ENCODE measurements around the gene ZPBP2.
"Not testable (repeated sequence)": the region's sequence is repeated elsewhere in the genome, so short reads cannot be mapped to it uniquely, and the experiment has no call there.

ZPBP2 gene

DNA sequence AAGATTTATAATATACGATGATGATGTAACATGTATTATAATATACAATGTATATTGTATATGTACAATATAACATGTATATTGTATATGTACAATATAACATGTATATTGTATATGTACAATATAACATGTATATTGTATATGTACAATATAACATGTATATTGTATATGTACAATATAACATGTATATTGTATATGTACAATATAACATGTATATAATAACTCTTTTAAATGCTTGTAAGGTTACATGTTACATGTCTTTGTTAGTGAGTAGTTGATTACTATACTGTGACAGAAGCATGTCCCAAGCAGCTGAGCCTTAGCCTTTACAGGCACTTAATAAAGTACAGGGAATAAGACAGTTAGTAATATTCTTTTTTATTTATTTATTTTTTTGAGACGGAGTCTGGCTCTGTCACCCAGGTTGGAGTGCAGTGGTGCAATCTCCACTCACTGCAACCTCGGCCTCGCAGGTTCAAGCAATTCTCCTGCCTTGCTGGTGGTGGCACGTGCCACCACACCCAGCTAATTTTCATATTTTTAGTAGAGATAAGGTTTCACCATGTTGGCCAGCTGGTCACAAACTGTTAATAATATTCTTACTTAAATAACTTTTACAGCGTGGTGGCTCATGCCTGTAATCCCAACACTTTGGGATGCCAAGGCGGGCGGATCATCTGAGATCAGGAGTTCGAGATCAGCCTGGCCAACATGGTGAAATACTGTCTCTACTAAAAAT lies 11.9 kb upstream of the ZPBP2 start:
- DNase-seq (ENCODE audit: low read depth): not testable (repeated sequence)

DNA sequence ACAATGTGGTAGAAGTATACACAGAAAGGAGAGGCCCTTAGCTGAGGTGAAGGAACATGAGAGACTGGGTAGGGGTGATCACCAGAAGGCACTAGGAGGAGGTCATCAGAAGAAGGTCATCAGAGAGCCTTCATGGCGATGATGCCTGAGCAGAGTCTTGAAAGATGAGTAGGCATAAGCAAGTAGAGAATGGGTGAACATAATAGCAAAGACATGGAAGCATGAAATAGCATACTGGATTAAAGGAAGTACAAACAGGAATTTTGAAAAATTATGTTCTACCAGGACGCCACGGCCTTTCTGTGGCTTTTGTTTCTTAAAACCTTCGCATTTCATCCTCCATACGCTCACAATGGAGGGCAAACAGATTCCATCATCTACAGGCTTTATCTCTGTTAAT lies 6.8 kb upstream of the ZPBP2 start:
- DNase-seq (ENCODE audit: low read depth): no peak

DNA sequence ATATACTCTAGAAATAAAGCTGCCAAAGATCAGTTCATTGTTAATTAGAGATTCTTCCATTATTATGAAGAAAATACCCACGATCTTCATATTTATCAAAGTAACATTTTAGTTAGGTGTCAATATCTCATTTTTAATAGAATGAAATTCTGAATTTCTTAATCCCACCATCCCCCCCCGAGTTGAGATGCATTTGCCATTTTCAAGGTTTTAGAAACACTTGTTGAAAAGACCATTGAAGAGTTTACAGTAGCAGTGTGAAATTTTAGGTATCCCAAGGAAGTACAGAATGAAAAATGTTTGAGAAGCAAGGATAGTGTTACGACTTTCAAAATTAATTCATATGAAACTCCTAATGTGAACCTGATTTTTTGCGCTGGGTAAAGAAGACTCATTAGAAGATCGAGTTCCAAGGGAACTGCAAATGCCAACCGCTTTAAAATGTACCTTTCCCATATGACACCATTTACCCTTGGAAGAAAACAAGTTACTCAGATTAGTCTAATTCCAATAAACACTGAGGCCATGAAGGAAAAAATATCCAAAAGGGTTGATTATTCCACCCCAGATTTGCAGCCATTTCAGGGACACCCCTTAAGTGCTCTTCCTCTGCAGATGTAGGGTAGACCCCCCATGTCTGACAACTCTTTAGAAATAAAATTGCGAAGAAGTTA lies 4.6 kb upstream of the ZPBP2 start:
- no peak for DNase-seq (ENCODE audit: low read depth)

DNA sequence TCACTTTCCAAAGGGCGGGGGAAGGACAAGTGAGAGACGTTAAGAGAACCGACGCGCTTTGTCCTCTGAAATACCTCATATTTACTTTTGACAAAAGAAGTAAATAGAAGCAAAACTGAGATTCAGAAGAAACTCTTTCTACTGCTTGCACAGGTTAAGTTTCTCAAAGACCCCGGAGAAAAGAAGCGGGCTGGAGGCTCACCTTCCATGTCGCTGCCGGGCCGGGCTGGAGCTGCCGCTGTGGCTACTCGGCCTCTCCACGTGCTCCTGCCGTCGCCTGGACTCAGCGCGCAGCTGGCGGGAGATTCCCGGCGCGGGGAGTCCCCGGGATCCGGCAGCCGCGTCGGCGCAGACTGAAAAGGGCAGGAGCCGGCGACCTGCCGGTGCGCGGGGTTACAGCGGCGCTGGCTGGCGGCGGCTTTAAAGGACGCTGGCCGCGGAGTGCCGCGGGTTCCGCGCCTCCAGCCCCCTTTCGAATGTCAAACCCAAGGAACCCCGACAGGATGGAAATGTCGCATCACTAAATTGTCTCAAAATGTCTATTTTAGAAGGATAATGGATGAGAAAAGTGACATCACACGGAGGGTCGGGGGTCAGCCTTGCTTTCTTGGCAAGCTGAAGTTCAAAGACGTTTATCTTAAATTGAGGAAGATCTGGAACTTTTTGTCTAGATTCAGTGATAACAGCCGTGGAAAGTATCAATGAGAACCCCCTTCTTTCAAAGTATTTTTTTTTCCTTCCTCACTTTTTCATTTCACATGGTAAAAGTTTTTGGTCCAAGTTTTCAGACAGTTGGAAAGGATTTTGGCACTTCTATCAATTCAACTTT lies 3.9 kb upstream of the ZPBP2 start, which contains the start of gene IKZF3:
TSS of gene IKZF3 (minus strand) at position 395 of the 829 bp plus-strand sequence. CDS start at position 209, 186 bp downstream.
- DNase-seq (ENCODE audit: low read depth): peak; percentile 82

DNA sequence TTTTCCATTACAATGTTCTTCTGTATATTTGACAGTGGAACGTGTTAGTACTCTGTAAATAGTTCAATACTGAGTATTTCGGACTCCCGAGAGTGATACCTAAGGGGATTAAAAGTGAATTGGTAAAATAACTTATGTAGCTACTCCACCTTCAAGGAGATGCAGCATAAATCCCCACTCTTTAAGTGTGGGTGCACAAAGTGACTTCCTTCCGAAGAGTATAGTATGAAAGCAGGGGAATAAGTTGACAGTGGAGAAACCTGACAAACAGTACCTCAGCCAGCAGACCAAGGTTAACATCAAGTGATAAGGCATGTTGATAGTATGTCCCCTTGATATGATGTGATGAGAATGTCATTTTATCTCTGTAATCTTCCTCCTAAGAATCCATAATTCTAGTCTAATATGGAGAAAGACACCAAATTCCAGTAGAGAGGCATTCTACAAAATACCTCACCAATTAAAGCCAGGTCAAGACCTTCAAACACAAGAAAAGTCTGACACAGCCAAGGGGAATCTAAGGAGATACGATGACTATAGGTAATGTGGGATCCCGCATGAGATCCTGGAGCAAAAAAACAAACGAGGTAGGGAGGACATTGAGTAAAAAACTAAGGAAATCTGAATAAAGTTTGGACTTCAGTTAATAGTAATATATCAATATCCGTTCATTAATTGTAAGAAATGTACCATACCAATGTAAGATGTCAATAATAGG lies 1.8 kb upstream of the ZPBP2 start:
- DNase-seq (ENCODE audit: low read depth): no peak

DNA sequence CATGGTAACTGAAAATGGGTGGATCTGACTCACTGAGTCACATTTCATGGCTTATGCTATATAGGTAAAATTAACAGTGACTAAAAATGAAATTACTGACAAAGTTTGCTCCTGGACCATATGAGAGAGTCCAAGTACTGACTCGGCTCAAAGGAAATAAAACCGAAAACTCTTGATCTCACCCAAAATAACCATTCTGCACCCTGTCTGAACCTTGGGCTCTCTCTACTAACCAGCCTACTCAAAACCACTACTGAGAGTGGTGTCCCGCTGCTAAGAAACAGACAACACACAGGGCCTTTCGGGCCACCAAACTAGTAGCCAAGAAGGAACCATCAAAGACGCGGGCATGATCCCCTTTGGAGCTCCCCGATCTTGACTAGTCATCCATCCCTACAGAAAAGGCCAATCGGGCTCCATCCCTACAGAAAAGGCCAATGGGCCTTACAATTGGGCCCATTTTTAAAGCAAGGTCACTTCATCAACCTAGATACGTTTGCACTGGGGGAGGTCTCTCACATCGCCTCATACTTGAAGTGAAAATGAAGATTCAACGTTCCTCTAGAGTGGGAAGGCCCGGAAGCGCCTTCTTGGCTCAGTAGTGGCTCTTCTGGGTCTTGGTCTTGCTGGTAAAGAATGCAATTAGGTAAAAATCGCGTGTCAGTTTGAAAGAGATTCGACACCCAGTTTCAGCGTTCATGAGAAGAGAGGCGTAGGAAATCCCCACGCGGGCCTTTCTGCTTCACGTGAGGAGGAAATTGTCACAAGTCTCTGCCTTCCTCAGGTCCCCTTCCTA lies 720 bp upstream of the ZPBP2 start:
- peak; percentile 69 for DNase-seq (ENCODE audit: low read depth)

DNA sequence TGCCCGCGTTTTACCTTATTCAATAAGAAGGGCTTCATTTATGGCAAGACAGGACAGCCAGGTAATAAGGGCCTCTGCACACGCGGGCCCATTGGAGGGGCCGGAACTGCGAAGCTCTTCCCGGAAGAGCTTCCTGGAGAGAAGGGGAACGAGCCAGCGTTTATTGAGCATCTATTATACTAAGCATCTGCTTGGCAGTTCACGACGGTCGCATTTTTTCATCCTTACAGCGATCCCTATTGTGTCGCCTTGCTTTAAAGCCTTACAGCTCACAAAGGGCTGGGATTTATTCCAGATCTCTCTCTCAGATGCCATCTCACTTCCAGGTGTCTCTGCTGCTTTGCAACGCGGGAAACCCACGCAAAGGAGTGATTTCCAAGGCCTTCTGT lies 546 bp downstream of the ZPBP2 start:
- no peak for DNase-seq (ENCODE audit: low read depth)

DNA sequence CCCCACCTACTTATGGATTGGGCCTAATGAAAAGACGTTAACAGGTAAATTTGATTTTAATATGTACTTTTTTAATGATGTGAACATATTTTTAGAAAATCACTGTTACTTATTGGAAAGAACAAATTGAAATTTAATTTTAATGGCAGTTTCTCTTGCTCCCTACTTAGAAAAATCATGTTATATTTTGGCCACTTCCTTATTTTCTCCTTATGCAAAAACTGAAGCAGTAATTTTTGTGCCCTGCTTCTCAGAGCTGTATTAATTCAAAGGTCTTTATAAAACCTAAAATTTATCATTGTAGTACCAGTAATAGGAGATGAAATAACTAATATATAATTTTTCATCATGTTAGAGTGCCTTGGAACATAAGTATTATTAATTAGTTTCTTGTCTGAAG lies 2.8 kb downstream of the ZPBP2 start:
- no peak for DNase-seq (ENCODE audit: low read depth)

DNA sequence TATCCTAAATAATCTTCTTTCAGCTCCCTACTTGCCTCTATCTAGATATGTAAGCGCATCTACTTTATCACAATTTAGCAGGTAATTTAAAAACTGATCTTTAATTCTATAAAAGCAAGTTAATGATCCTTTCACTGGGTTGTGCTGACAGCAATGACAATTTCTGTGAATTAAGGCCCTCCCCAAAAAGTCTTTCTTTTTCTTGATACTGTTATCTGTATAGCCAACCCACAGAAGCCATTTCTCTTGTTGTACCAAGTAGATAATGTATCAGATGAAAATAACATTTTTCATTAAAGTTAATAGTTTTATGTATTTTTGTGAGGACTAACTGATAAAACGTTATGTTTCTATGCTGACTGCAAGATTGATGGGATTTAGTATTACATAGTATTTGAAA lies 3.8 kb downstream of the ZPBP2 start:
- no peak for DNase-seq (ENCODE audit: low read depth)

DNA sequence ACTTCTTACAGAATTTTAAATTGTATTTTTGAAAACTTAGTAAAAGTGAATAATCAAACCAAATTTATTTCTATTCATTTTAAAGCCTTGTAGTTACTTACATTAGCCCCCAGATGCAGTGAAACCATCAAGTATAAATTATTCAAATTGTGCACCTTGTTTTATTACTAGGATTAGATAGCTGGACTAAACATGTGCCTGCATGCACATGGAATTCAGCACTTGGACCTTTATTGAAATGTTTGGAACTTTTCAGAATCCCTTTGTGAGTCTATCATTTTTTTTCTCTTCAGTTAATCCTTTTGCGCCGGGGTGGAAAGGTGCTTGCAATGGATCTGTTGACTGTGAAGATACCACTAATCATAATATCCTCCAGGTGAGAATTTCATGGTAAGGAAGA lies 4.7 kb downstream of the ZPBP2 start:
- no peak for DNase-seq (ENCODE audit: low read depth)

DNA sequence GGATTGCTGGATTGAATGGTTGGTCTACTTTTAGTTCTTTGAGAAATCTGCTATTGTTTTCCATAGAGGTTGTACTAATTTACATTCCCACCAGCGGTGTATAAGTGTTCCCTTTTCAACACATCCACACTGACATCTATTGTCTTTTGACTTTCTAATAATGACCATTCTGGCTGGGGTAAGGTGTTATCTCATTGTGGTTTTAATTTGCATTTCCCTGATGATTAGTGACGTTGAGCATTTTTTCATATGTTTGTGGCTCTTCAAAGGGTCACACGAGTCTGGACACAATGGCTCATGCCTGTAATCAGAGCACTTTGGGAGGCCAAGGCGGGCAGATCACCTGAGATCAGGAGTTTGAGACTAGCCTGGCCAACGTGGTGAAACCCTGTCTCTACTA lies 18.1 kb downstream of the ZPBP2 start:
- not testable (repeated sequence) for DNase-seq (ENCODE audit: low read depth)

DNA sequence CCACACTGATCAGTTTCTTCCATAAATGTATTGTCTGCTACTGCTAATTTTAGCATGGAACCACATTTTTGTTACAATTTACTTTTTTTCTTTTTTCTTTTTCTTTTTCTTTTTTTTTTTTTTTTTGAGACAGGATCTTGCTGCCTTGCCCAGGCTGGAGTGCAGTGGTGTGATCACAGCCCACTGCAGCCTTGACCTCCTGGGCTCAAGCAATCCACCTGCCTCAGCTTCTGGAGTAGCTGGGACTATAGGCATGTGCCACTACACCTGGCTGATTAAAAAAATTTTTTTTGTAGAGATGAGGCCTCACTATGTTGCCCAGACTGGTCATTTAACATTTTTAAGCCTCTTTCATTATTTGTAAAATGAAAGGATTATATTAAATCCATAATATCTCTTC lies 19.1 kb downstream of the ZPBP2 start:
- DNase-seq (ENCODE audit: low read depth): no peak

DNA sequence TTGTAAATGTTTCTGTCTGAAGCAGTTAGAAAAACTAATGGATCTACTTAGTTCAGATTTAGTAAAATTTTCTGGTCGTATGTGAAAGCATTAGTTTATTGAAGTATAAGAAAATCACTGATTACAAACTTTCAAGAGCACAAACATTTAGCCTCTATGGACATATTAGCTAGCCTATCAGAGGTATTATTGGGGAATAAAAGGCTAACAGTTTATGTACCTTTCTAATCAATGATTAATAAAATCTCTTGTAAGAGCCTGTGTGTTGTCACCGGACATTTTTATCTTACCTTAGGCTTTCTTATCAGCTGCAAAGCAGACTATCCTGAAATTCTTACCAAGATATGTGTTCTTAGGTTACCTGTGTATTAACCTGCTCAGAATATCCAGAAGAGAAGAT lies 21.2 kb downstream of the ZPBP2 start:
- DNase-seq (ENCODE audit: low read depth): no peak

DNA sequence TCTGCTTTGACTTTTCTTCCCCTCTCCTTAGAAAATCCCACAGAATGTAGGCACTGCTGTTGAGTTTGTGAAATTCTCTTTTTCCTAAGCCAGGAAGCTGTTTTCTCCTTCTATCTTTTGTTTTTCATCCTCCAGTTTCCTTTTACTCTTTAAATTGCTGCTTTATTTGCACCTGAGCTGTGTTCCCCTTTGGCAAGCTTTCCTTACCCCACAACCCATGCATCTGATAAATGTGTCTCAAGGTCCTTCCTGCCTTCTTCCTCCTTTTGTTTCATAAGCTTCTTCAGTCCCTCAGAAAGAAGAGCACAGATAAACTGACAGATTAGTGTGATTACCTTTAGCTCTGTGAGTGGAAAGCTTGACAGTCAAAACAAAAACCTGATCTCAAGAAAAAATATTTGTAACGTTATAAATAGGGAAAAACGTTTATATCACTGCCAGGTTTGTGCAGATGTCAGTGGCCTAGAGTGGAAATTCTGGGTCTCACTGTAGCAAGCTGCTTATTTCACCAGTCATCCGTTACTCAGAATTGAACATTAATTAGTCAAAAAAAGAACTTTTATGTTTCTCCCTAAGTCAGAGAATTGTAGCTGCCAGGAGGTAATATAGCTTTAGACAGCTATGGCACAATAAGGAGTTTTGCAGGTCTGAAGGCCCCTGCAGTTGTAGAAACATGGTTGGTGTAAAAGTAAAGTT lies 26.8 kb downstream of the ZPBP2 start:
- no peak for DNase-seq (ENCODE audit: low read depth)

DNA sequence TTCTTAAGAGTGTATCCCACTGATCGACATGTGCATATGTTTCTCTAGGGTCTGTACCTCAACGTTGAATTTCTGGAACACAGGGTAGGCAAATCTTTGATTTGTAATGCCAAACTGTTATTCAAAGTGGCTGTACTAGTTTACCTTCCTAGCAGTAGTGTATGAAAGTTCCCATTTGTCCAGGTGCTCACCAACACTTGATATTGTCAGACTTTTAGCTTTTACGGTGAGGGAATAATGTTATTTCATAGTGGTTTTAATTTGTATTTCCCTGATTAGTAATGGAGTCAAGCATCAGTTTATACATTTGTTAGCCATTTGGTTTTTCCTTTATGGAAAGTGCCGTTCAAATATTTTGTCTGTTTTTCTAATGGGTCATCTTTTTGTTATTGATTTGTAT lies 30.1 kb downstream of the ZPBP2 start:
- no peak for DNase-seq (ENCODE audit: low read depth)

DNA sequence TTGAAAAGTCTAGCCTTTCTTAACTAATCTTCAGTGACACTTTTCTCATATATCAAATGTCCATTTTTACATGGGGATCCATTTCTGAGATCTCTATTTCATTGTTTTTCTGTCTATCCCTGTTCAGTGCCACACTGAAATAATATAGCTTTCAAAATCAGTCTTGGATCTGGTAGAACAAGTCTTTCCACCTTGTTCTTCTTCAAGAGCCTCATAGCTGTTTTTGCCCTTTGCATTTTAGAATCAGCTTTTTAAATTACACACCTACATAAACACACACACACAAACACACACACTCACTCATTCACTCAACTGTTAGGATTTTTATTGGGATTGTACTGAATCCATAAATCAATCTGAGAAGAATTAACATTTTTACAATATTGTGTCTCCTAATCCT lies 31.2 kb downstream of the ZPBP2 start:
- no peak for DNase-seq (ENCODE audit: low read depth)

DNA sequence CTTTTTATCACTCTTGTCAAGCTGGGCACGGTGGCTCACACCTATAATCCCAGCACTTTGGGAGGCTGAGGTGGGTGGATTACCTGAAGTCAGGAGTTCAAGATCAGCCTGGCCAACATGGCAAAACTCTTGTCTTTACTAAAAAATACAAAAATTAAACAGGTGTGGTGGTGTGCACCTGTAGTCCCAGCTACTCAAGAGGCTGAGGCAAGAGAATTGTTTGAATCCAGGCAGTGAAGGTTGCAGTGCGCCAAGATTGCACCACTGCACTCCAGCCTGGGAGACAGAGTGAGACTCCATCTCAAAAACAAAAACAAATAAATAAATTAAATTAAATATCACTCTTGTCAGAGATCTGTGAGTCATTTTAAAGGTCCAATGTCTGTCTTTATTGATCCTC lies 34.0 kb downstream of the ZPBP2 start:
- DNase-seq (ENCODE audit: low read depth): not testable (repeated sequence)

DNA sequence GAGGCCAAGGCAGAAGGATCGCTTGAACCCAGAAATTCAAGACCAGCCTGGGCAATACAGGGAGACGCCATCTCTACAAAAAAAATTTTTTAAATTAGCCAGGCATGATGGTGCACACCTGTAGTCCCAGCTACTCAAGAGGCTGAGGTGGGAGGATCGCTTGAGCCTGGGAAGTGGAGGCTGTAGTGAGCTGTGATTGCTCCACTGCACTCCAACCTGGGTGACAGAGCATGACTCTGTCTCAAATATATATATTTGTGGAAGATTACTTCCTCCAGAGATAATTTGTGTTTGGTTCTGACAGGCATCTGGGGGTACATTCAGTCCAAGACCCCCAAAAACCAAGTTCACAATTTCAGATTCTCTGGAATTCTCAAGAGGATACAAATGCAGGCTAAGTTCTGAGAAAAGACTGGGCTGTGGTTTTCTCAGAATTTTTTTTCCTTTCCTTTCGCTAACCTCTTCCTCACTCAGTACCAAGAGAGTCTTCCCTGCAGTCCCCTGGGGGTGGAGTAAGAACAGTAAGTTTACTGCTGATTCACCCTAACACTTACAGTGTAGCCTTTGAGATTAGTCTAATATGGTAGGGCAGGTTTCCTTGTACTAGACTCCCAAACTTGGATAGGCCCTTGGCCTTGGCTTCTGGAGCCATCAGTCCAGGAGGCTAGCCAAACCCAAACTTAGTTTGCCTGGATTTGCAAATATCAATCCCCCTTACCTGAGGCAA lies 35.3 kb downstream of the ZPBP2 start:
- no peak for DNase-seq (ENCODE audit: low read depth)

DNA sequence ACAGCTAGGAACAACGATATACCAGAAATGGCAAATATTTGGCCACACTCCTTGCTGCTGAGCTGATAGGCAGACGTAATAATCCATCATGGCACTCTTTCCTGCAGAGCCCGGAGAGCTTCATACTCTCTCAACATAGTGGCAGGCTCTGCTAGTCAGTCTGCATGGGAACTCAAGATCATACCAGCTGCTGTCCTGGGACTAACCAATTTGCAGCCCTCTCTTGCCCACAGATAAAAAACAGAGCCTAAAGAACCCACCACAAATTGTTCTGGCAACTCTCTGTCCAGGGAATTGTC lies 36.9 kb downstream of the ZPBP2 start:
- no peak for DNase-seq (ENCODE audit: low read depth)

DNA sequence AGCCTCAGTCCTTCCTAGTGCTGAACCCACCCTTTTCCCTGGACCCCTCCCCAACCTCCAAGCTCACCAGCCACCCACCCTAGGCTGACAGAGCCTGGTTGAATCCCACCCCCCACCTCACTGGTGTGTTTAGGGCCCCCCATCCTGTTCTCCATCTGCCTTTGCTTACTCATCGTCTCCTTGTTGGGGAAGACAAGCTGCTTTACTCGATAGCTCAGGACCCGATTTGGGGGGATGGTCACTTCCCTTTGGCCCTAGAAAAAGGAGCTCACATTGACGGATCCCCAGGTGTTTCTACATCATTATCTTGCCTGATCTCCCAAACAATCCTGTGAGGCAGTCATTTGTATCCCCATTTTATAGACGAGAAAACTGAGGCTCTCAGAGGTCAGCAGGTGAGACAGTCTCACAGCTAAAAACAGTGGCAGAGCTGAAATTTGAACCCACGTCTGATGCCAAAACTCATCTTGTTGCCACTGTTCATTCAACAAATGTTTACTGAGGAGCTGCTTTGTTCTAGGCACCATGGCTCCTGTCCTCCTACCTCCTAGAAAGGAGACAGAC lies 40.9 kb downstream of the ZPBP2 start:
- no peak for DNase-seq (ENCODE audit: low read depth)
